T-cell (primary cell): Measurements from ENCODE around the gene UTP4. TPM values are rescaled to one million over a fixed set of nuclear protein-coding genes. Genes with fewer than 3 reads are reported as not detected.

Experiments
- ATAC-seq, 4 experiments: fragments of 200-7000 bp in 3 of 4; fragments of 150-1000 bp in 1 of 4; cut with Tn5 transposase; replicated peaks in 1 of 4; 1 replicate in 3 of 4; 2 replicates in 1 of 4; pipeline ENCODE4 v1.10.0; 2021; ENCODE audit warnings: moderate library complexity in 3 of 4, mild to moderate bottlenecking in 2 of 4, moderate number of reproducible peaks in 1 of 4
- CTCF ChIA-PET, 2 donors: fragments of 300-600 bp; sonication (Branson Sonifier 250); formaldehyde crosslinking; loops; one replicate each; lab custom pipeline; 2022; ENCODE audit warnings: antibody characterized with exemption in 2 of 2; lab: Charles Lee
- POLR2A ChIA-PET, 2 donors: fragments of 300-600 bp; sonication (Branson Sonifier 250); formaldehyde crosslinking; loops; one replicate each; lab custom pipeline; 2022; ENCODE audit warnings: antibody characterized with exemption in 2 of 2; lab: Charles Lee
- DNase-seq, 35 experiments: peaks; one replicate each; pipeline versions ENCODE4 v3.0.0 to v3.0.0-alpha.2; 2013 to 2023
- H3K27ac ChIP-seq: one replicate; pipeline ENCODE4 v1.5.1; 2013; ENCODE audit warnings: low read length
- H3K27me3 ChIP-seq, 2 experiments: replicated peaks in 1 of 2; 1 replicate in 1 of 2; 2 replicates in 1 of 2; pipeline versions ENCODE4 v1.6.1 to v1.7.0; 2013; ENCODE audit warnings: low read length in 1 of 2, mixed read lengths in 1 of 2; ENCODE audit not compliant: control insufficient read depth in 2 of 2, insufficient read depth in 2 of 2; ENCODE audit errors: extremely low read depth in 1 of 2
- H3K36me3 ChIP-seq, 2 donors: 1 replicate in 1 of 2; 2 replicates in 1 of 2; pipeline versions ENCODE4 v1.6.1 to v1.7.0; 2013; ENCODE audit warnings: low read length in 1 of 2; ENCODE audit not compliant: control insufficient read depth in 2 of 2, insufficient read depth in 1 of 2; ENCODE audit errors: extremely low read depth in 1 of 2
- H3K4me1 ChIP-seq, 2 experiments: 1 replicate in 1 of 2; 2 replicates in 1 of 2; pipeline versions ENCODE4 v1.6.1 to v1.7.0; 2013; ENCODE audit warnings: low read length in 2 of 2, mixed read lengths in 1 of 2; ENCODE audit not compliant: insufficient read depth in 2 of 2, control insufficient read depth in 1 of 2; ENCODE audit errors: extremely low read depth in 1 of 2
- H3K4me3 ChIP-seq, 2 donors: 1 replicate in 1 of 2; 2 replicates in 1 of 2; pipeline versions ENCODE4 v1.5.1 to v1.7.0; 2013; ENCODE audit warnings: mild to moderate bottlenecking in 2 of 2, low read length in 1 of 2, moderate library complexity in 1 of 2; ENCODE audit not compliant: control insufficient read depth in 1 of 2; ENCODE audit errors: extremely low read depth in 1 of 2
- H3K9me3 ChIP-seq: 2 replicates; pipeline ENCODE4 v1.7.0; 2013
- H3K27ac Mint-ChIP-seq, 2 donors: one replicate each; pipeline ENCODE4 v1.8.0; 2020 to 2021; ENCODE audit warnings: mild to moderate bottlenecking in 2 of 2, mixed read lengths in 2 of 2
- H3K27me3 Mint-ChIP-seq, 2 donors: one replicate each; pipeline ENCODE4 v1.8.0; 2021 to 2022; ENCODE audit warnings: mixed read lengths in 2 of 2
- H3K36me3 Mint-ChIP-seq: one replicate; pipeline ENCODE4 v1.8.0; 2021; ENCODE audit warnings: mixed read lengths
- H3K4me1 Mint-ChIP-seq, 3 donors: one replicate each; pipeline ENCODE4 v1.8.0; 2020 to 2022; ENCODE audit warnings: mixed read lengths in 3 of 3, mild to moderate bottlenecking in 1 of 3
- H3K4me3 Mint-ChIP-seq, 3 donors: one replicate each; pipeline ENCODE4 v1.8.0; 2020 to 2022; ENCODE audit warnings: mild to moderate bottlenecking in 3 of 3, mixed read lengths in 3 of 3, moderate library complexity in 3 of 3
- H3K9me3 Mint-ChIP-seq, 3 donors: one replicate each; pipeline ENCODE4 v1.8.0; 2020 to 2022; ENCODE audit warnings: mixed read lengths in 3 of 3
- WGBS: methylation state at CpG from one replicate; pipeline ENCODE4 v1.1.5; 2013; ENCODE audit warnings: missing lambda C conversion rate; ENCODE audit not compliant: insufficient coverage; 5-methylcytosine and 5-hydroxymethylcytosine counted together
- total RNA-seq, 35 experiments: library from RNA in 6 of 35; stranded (reverse) in 6 of 35; fragments of 120-200 nt in 1 of 35; gene quantifications; one replicate each; pipeline versions ENCODE4 v1.2.1 to v1.2.4 and lab custom pipeline; 2013 to 2026

The UTP4 gene
- total RNA-seq, 5 donors from 2014 or later (not counting 1 experiment from before 2014, with no cell fraction given), result 30.3 to 42.5 (median 37.8) TPM

GRCh38 chr16:69190046-69190588 is 57.7 kb downstream of the UTP4 start:
- H3K9me3 ChIP-seq, result no peaks in the 10 kb centered on the region
- H3K27ac ChIP-seq, result no peak overlapping the region
- H3K27ac Mint-ChIP-seq, result no peak overlapping the region
- ATAC-seq (no peak), DNase-seq (no peak)
- WGBS, result 80% methylated on average over 1 of the region's 2 CpGs
- no peak overlapping the region for H3K4me3 ChIP-seq
- peaks cover 15 to 40% of the 10 kb centered on the region in 2 experiments for H3K4me1 ChIP-seq
- H3K36me3 ChIP-seq, result no peaks in the 10 kb centered on the region
- ChIA-PET CTCF (interaction anchor here in 1 of 2 donors (0.6 kb wide), 1 partner anchor 62 kb away, joined by 9 read pairs; no protein-coding TSS in a partner anchor), POLR2A (no interaction called here)
- H3K27me3 Mint-ChIP-seq, result no peaks in the 10 kb centered on the region
- H3K36me3 Mint-ChIP-seq, result peaks cover 5% of the 10 kb centered on the region
- peaks cover 43 to 63% (median 63%) of the 10 kb centered on the region in 3 donors for H3K4me1 Mint-ChIP-seq
- peak overlapping the region in 2 of 3 donors; percentile 8 to 47 for H3K4me3 Mint-ChIP-seq
- no peaks in the 10 kb centered on the region for H3K9me3 Mint-ChIP-seq
- no peaks in the 10 kb centered on the region for H3K27me3 ChIP-seq

- DNase-seq (peak in 1 of 35 experiments; percentile 16), ATAC-seq (no peak)
- Histone ChIP-seq H3K36me3 (no peaks in the 10 kb centered on the region), H3K4me3 (no peak overlapping the region), H3K9me3 (no peaks in the 10 kb centered on the region), H3K27ac (no peak overlapping the region), H3K27me3 (no peaks in the 10 kb centered on the region), H3K4me1 (peaks cover 15 to 35% of the 10 kb centered on the region in 2 experiments)
- ChIA-PET CTCF (interaction anchor here in 1 of 2 donors (0.6 kb wide), 2 partner anchors 63 to 751 kb away, joined by 3 to 9 read pairs; no protein-coding TSS in a partner anchor), POLR2A (no interaction called here)
- Mint-ChIP-seq H3K27me3 (no peaks in the 10 kb centered on the region), H3K36me3 (peaks cover 5% of the 10 kb centered on the region), H3K4me3 (peak overlapping the region in 2 of 3 donors; percentile 28 to 47), H3K9me3 (no peaks in the 10 kb centered on the region), H3K27ac (peak overlapping the region; percentile 39 to 82), H3K4me1 (peaks cover 43 to 61% (median 60%) of the 10 kb centered on the region in 3 donors)
- WGBS, result 38% methylated on average over 2 of the region's 3 CpGs
Measured at GRCh38 chr16:69190598-69190997, 58.1 kb downstream of the UTP4 start.

GRCh38 chr16:69191136-69191535 is 58.7 kb downstream of the UTP4 start:
- Mint-ChIP-seq H3K4me1 (peaks cover 39 to 58% (median 55%) of the 10 kb centered on the region in 3 donors), H3K27ac (peak overlapping the region; percentile 39 to 82), H3K36me3 (peaks cover 5% of the 10 kb centered on the region), H3K9me3 (no peaks in the 10 kb centered on the region), H3K27me3 (no peaks in the 10 kb centered on the region), H3K4me3 (peak overlapping the region in 1 of 3 donors; percentile 47)
- CTCF ChIA-PET, result interaction anchor here in 1 of 2 donors (0.6 kb wide), 2 partner anchors 63 to 751 kb away, joined by 3 to 9 read pairs; no protein-coding TSS in a partner anchor
- ATAC-seq, result no peak
- no peak overlapping the region for H3K27ac ChIP-seq
- peaks cover 15 to 30% of the 10 kb centered on the region in 2 experiments for H3K4me1 ChIP-seq
- H3K9me3 ChIP-seq, result no peaks in the 10 kb centered on the region
- WGBS, result 100% methylated on average over 1 of the region's 2 CpGs
- H3K27me3 ChIP-seq, result no peaks in the 10 kb centered on the region
- no peak overlapping the region for H3K4me3 ChIP-seq
- H3K36me3 ChIP-seq, result no peaks in the 10 kb centered on the region
- no peak for DNase-seq
- POLR2A ChIA-PET, result no interaction called here

GRCh38 chr16:69193855-69194254 is 61.4 kb downstream of the UTP4 start:
- Mint-ChIP-seq H3K4me3 (no peak overlapping the region), H3K27me3 (no peaks in the 10 kb centered on the region), H3K36me3 (peaks cover 9% of the 10 kb centered on the region), H3K4me1 (peaks cover 29 to 53% (median 47%) of the 10 kb centered on the region in 3 donors), H3K27ac (no peak overlapping the region), H3K9me3 (no peaks in the 10 kb centered on the region)
- Histone ChIP-seq H3K9me3 (no peaks in the 10 kb centered on the region), H3K36me3 (no peaks in the 10 kb centered on the region), H3K27me3 (no peaks in the 10 kb centered on the region), H3K27ac (no peak overlapping the region), H3K4me3 (no peak overlapping the region), H3K4me1 (peaks cover 6 to 21% of the 10 kb centered on the region in 2 experiments)
- ChIA-PET POLR2A (no interaction called here), CTCF (no interaction called here)
- ATAC-seq (no peak), DNase-seq (no peak)

GRCh38 chr16:69194488-69194887 is 62.0 kb downstream of the UTP4 start:
- no peak overlapping the region for H3K4me3 ChIP-seq
- no peak for ATAC-seq
- H3K36me3 ChIP-seq, result no peaks in the 10 kb centered on the region
- DNase-seq, result no peak
- Mint-ChIP-seq H3K4me3 (no peak overlapping the region), H3K27me3 (no peaks in the 10 kb centered on the region), H3K9me3 (no peaks in the 10 kb centered on the region), H3K4me1 (peaks cover 28 to 49% (median 42%) of the 10 kb centered on the region in 3 donors), H3K36me3 (peaks cover 9% of the 10 kb centered on the region), H3K27ac (no peak overlapping the region)
- H3K27me3 ChIP-seq, result no peaks in the 10 kb centered on the region
- no peaks in the 10 kb centered on the region for H3K9me3 ChIP-seq
- CTCF ChIA-PET, result no interaction called here
- H3K4me1 ChIP-seq, result peaks cover 5 to 15% of the 10 kb centered on the region in 2 experiments
- POLR2A ChIA-PET, result interaction anchor here in 1 of 2 donors (0.6 to 0.7 kb wide), 2 partner anchors 63 to 87 kb away, joined by 4 read pairs; no protein-coding TSS in a partner anchor
- no peak overlapping the region for H3K27ac ChIP-seq

GRCh38 chr16:69195369-69196029 is 63.0 kb downstream of the UTP4 start:
- no peaks in the 10 kb centered on the region for H3K9me3 ChIP-seq
- Mint-ChIP-seq H3K27ac (no peak overlapping the region), H3K36me3 (peaks cover 11% of the 10 kb centered on the region), H3K27me3 (no peaks in the 10 kb centered on the region), H3K4me1 (peaks cover 23 to 43% (median 36%) of the 10 kb centered on the region in 3 donors), H3K4me3 (no peak overlapping the region), H3K9me3 (no peaks in the 10 kb centered on the region)
- DNase-seq, result no peak
- POLR2A ChIA-PET, result interaction anchor here in 1 of 2 donors (0.7 kb wide), 1 partner anchor 88 kb away, joined by 4 read pairs; no protein-coding TSS in a partner anchor
- WGBS, result 100% methylated on average over 1 of the region's 4 CpGs
- peaks cover 5 to 8% of the 10 kb centered on the region in 2 experiments for H3K4me1 ChIP-seq
- no peaks in the 10 kb centered on the region for H3K36me3 ChIP-seq
- H3K4me3 ChIP-seq, result no peak overlapping the region
- H3K27me3 ChIP-seq, result no peaks in the 10 kb centered on the region
- no peak for ATAC-seq
- H3K27ac ChIP-seq, result no peak overlapping the region
- CTCF ChIA-PET, result interaction anchor here in 1 of 2 donors (0.6 kb wide), 2 partner anchors 44 to 743 kb away, joined by 3 to 4 read pairs; no protein-coding TSS in a partner anchor
